B cell (primary cell): ENCODE measurements around the gene ZNF729. TPM values are rescaled to one million over a fixed set of nuclear protein-coding genes. Genes with fewer than 3 reads are reported as not detected.

ENCODE experiments used
- ATAC-seq: fragments of 200-7000 bp; cut with Tn5 transposase; one replicate; pipeline ENCODE4 v1.10.0; 2021; ENCODE audit warnings: low read depth, mild to moderate bottlenecking, moderate number of reproducible peaks, moderate library complexity
- CTCF ChIA-PET: fragments of 350-600 bp; sonication (Branson Sonifier 250); formaldehyde crosslinking; loops from one replicate; lab custom pipeline; 2021; ENCODE audit warnings: antibody characterized with exemption, inconsistent platforms; lab: Charles Lee
- POLR2A ChIA-PET: fragments of 350-600 bp; sonication (Branson Sonifier 250); formaldehyde crosslinking; loops from one replicate; lab custom pipeline; 2021; ENCODE audit warnings: antibody characterized with exemption; lab: Charles Lee
- DNase-seq: peaks from one replicate; pipeline ENCODE4 v3.0.0; 2013
- H2AFZ ChIP-seq: 2 replicates; pipeline ENCODE4 v1.6.1; 2012; ENCODE audit warnings: mild to moderate bottlenecking, low read depth, low read length; ENCODE audit not compliant: insufficient read depth, poor library complexity, severe bottlenecking
- H3K27ac ChIP-seq, 2 donors: 1 replicate in 1 of 2; 2 replicates in 1 of 2; pipeline ENCODE4 v1.5.1; 2012 to 2013; ENCODE audit warnings: low read length in 2 of 2, mild to moderate bottlenecking in 2 of 2, moderate library complexity in 1 of 2
- H3K27me3 ChIP-seq, 4 experiments: fragments of 200-600 bp in 1 of 4; sonication (generic) in 1 of 4; replicated peaks in 1 of 4; 1 replicate in 2 of 4; 2 replicates in 2 of 4; pipeline versions ENCODE4 v1.6.1 to v1.7.0; 2013 to 2016; ENCODE audit warnings: low read length in 3 of 4, mild to moderate bottlenecking in 2 of 4, mixed read lengths in 1 of 4, moderate library complexity in 1 of 4; ENCODE audit not compliant: insufficient read depth in 4 of 4, control insufficient read depth in 3 of 4; ENCODE audit errors: control extremely low read depth in 1 of 4
- H3K36me3 ChIP-seq, 2 experiments: replicated peaks in 1 of 2; 1 replicate in 1 of 2; 2 replicates in 1 of 2; pipeline versions ENCODE4 v1.6.1 to v1.7.1; 2013; ENCODE audit warnings: low read length in 1 of 2; ENCODE audit not compliant: insufficient read depth in 2 of 2, control insufficient read depth in 1 of 2; ENCODE audit errors: control extremely low read depth in 1 of 2, extremely low read depth in 1 of 2
- H3K4me1 ChIP-seq, 2 donors: fragments of 200-600 bp in 1 of 2; sonication (generic) in 1 of 2; 1 replicate in 1 of 2; 2 replicates in 1 of 2; pipeline versions ENCODE4 v1.5.1 to v1.6.1; 2013 to 2017; ENCODE audit warnings: low read length in 2 of 2; ENCODE audit not compliant: control insufficient read depth in 2 of 2, insufficient read depth in 2 of 2
- H3K4me2 ChIP-seq: replicated peaks from 2 replicates; pipeline ENCODE3; 2012; ENCODE audit warnings: mild to moderate bottlenecking, low read depth, low read length; ENCODE audit not compliant: poor library complexity, severe bottlenecking
- H3K4me3 ChIP-seq, 5 experiments: fragments of 200-600 bp in 1 of 5; sonication (generic) in 1 of 5; 1 replicate in 3 of 5; 2 replicates in 2 of 5; pipeline versions ENCODE4 v1.5.1 to v1.7.0; 2011 to 2016; ENCODE audit warnings: low read length in 4 of 5, mild to moderate bottlenecking in 4 of 5, low read depth in 2 of 5, control low read depth in 1 of 5, moderate library complexity in 1 of 5; ENCODE audit not compliant: insufficient read depth in 1 of 5; ENCODE audit errors: control extremely low read depth in 1 of 5, extremely low read depth in 1 of 5
- H3K79me2 ChIP-seq: fragments of 200-600 bp; sonication (generic); one replicate; pipeline ENCODE4 v1.6.0; 2016; ENCODE audit warnings: low read length; ENCODE audit not compliant: control insufficient read depth, insufficient read depth
- H3K9ac ChIP-seq: fragments of 200-600 bp; sonication (generic); 2 replicates; pipeline ENCODE4 v1.6.1; 2017; ENCODE audit warnings: mild to moderate bottlenecking, low read length, moderate library complexity
- H3K9me3 ChIP-seq, 3 donors: one replicate each; pipeline versions ENCODE4 v1.6.1 to v1.7.1; 2013; ENCODE audit warnings: low read length in 2 of 3; ENCODE audit not compliant: control insufficient read depth in 2 of 3, insufficient read depth in 1 of 3; ENCODE audit errors: control extremely low read depth in 1 of 3
- H4K20me1 ChIP-seq: 2 replicates; pipeline ENCODE4 v1.6.0; 2012; ENCODE audit warnings: mild to moderate bottlenecking, low read length; ENCODE audit not compliant: insufficient read depth, control insufficient read depth, poor library complexity, severe bottlenecking
- H3K27ac Mint-ChIP-seq: one replicate; pipeline ENCODE4 v1.8.0; 2021; ENCODE audit warnings: mixed read lengths
- H3K27me3 Mint-ChIP-seq: one replicate; pipeline ENCODE4 v1.8.0; 2021; ENCODE audit warnings: mixed read lengths
- H3K4me1 Mint-ChIP-seq: one replicate; pipeline ENCODE4 v1.8.0; 2021; ENCODE audit warnings: mixed read lengths
- H3K4me3 Mint-ChIP-seq: one replicate; pipeline ENCODE4 v1.8.0; 2021; ENCODE audit warnings: mixed read lengths
- H3K9me3 Mint-ChIP-seq: one replicate; pipeline ENCODE4 v1.8.0; 2022; ENCODE audit warnings: mixed read lengths; ENCODE audit not compliant: insufficient read depth
- EZH2 ChIP-seq: IDR thresholded peaks from 2 replicates; pipeline ENCODE4 v1.6.1; 2012; ENCODE audit warnings: borderline replicate concordance, low read depth, mild to moderate bottlenecking, moderate library complexity, low read length; ENCODE audit not compliant: insufficient read depth, poor library complexity, severe bottlenecking
- WGBS: methylation state at CpG from one replicate; pipeline ENCODE4 v1.1.5; 2013; ENCODE audit warnings: missing lambda C conversion rate; ENCODE audit not compliant: insufficient coverage; 5-methylcytosine and 5-hydroxymethylcytosine counted together
- intact Hi-C: fragments of 100-400 bp; cut with micrococcal nuclease; formaldehyde crosslinking; loops from one replicate; pipeline ENCODE4 v1.10.0; 2022
- polyA plus RNA-seq: library from polyadenylated mRNA; depleted of rRNA; stranded (reverse); fragments of >200 nt; gene quantifications from 2 replicates; pipeline ENCODE4 v1.2.3, GENCODE V29; 2012
- total RNA-seq, 2 donors: library from RNA; stranded (reverse); fragments of 120-200 nt in 1 of 2; gene quantifications; 1 replicate in 1 of 2; 2 replicates in 1 of 2; pipeline versions ENCODE4 v1.2.3 to v1.2.4, GENCODE V29; 2013 to 2022
- TF ChIP-seq, protein P1 (sequence below): fragments of 200-600 bp; IDR thresholded peaks from one replicate; pipeline ENCODE4 v1.8.0; 2022; ENCODE audit warnings: antibody characterized with exemption, mild to moderate bottlenecking

ZNF729 gene
- total and polyA plus RNA-seq, 2 donors (not counting 1 experiment from before 2014, with no cell fraction given) = not detected

DNA sequence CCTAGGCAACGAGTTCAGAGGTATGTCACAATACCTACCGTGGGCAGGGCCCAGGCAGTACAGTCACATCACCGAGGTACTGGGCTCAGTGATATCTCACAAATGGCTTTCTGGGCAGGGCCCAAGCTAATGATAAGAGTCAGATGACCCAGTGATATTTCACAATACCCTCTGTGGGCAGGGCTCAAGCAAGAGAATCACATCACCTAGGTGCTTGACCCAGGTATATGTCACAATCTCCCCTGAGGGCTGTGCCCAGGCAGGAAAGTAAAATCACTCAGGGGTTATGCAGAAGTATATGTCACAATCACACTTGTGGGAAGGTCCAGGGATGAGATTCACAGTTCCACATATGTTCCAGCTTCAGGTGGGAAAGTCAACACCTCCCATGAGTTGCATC is 45.3 kb downstream of the ZNF729 start:
- H3K27ac ChIP-seq = no peak overlapping the region
- ATAC-seq = no peak
- peaks cover 0 to 9% (median 6%) of the 10 kb centered on the region in 3 donors for H3K9me3 ChIP-seq
- DNase-seq = no peak
- WGBS = 88% methylated on average over 3 of the region's 3 CpGs
- no peak for TF ChIP-seq EZH2
- TF ChIP-seq, protein P1, sequence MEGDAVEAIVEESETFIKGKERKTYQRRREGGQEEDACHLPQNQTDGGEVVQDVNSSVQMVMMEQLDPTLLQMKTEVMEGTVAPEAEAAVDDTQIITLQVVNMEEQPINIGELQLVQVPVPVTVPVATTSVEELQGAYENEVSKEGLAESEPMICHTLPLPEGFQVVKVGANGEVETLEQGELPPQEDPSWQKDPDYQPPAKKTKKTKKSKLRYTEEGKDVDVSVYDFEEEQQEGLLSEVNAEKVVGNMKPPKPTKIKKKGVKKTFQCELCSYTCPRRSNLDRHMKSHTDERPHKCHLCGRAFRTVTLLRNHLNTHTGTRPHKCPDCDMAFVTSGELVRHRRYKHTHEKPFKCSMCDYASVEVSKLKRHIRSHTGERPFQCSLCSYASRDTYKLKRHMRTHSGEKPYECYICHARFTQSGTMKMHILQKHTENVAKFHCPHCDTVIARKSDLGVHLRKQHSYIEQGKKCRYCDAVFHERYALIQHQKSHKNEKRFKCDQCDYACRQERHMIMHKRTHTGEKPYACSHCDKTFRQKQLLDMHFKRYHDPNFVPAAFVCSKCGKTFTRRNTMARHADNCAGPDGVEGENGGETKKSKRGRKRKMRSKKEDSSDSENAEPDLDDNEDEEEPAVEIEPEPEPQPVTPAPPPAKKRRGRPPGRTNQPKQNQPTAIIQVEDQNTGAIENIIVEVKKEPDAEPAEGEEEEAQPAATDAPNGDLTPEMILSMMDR = no peak
- intact Hi-C loops = no loop called here
- H3K9ac ChIP-seq = no peak overlapping the region
- no peaks in the 10 kb centered on the region for H3K79me2 ChIP-seq
- no peaks in the 10 kb centered on the region for H4K20me1 ChIP-seq
- Mint-ChIP-seq H3K4me1 (no peaks in the 10 kb centered on the region), H3K9me3 (peaks cover 26% of the 10 kb centered on the region), H3K27ac (no peak overlapping the region), H3K4me3 (no peak overlapping the region), H3K27me3 (no peaks in the 10 kb centered on the region)
- no peaks in the 10 kb centered on the region for H3K27me3 ChIP-seq
- no peak overlapping the region for H3K4me2 ChIP-seq
- ChIA-PET POLR2A (no interaction called here), CTCF (no interaction called here)
- H3K4me1 ChIP-seq = no peaks in the 10 kb centered on the region
- H3K36me3 ChIP-seq = no peaks in the 10 kb centered on the region
- no peak overlapping the region for H3K4me3 ChIP-seq
- H2AFZ ChIP-seq = no peak overlapping the region

DNA sequence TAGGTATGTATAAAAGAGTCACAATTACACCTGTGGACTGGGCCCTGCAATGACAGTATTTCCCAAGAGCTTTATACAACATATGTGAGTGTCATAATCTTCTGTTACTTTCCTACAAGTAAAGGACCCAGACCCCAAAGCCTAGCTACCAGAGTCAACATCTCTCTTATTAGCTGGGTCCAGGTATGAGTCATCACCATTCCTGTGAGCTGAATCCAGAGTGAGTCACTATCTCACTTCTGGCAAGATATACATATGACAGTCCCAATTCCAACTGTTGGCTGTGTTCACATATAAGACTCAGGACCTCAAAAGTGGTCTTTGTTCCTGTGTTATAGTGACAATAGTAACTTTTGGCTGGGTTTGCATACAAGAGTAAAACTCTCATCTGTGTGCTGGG is 46.7 kb downstream of the ZNF729 start:
- H3K4me3 Mint-ChIP-seq = no peak overlapping the region
- H3K27me3 Mint-ChIP-seq = no peaks in the 10 kb centered on the region
- Histone ChIP-seq H3K27me3 (no peaks in the 10 kb centered on the region), H3K9me3 (peaks cover 0 to 9% (median 0%) of the 10 kb centered on the region in 3 donors), H3K4me1 (no peaks in the 10 kb centered on the region), H3K4me2 (no peak overlapping the region), H2AFZ (no peak overlapping the region), H3K9ac (no peak overlapping the region), H3K36me3 (no peaks in the 10 kb centered on the region), H4K20me1 (no peaks in the 10 kb centered on the region), H3K27ac (no peak overlapping the region), H3K4me3 (no peak overlapping the region), H3K79me2 (no peaks in the 10 kb centered on the region)
- intact Hi-C loops = no loop called here
- no peak for TF ChIP-seq EZH2
- TF ChIP-seq, protein P1 = no peak
- POLR2A ChIA-PET = no interaction called here
- ATAC-seq (no peak), DNase-seq (no peak)
- peaks cover 21% of the 10 kb centered on the region for H3K9me3 Mint-ChIP-seq
- no peak overlapping the region for H3K27ac Mint-ChIP-seq
- no peaks in the 10 kb centered on the region for H3K4me1 Mint-ChIP-seq
- CTCF ChIA-PET = no interaction called here
